Tongue (tissue), 2 donors: ENCODE measurements around the gene CISH. TPM values are rescaled to one million over a fixed set of nuclear protein-coding genes. Genes with fewer than 3 reads are reported as not detected.

ENCODE experiments used
- DNase-seq: peaks from one replicate; pipeline ENCODE4 v3.0.0-alpha.2; 2015
- total RNA-seq: library from RNA; depleted of rRNA; stranded (reverse); fragments of >200 nt; gene quantifications from one replicate; pipeline ENCODE4 v1.2.3, GENCODE V29; 2014

Gene CISH
- total RNA-seq, 1 donor from 2014 or later, result 6.5 TPM

- no peak for DNase-seq
Observed at GRCh38 chr3:50570508-50571279, 40.9 kb downstream of the CISH start.

- peak; percentile 99 for DNase-seq
Observed at GRCh38 chr3:50568947-50569749, 42.4 kb downstream of the CISH start, which contains the start of gene HEMK1. TSS of gene HEMK1 (plus strand) at chr3:50569522. CDS start at chr3:50571105, 1,583 bp downstream.

GRCh38 chr3:50567386-50568167 lies 44.0 kb downstream of the CISH start, which contains the start of gene C3orf18:
TSS of gene C3orf18 (minus strand) at chr3:50567747. CDS start at chr3:50565699, 2,048 bp downstream.
- DNase-seq, result peak; percentile 93

GRCh38 chr3:50567011-50567385 lies 44.6 kb downstream of the CISH start:
- DNase-seq, result no peak

- DNase-seq, result no peak
Observed at GRCh38 chr3:50564321-50564720, 47.3 kb downstream of the CISH start.

GRCh38 chr3:50563867-50564266 lies 47.7 kb downstream of the CISH start:
- DNase-seq, result no peak

- DNase-seq, result no peak
Observed at GRCh38 chr3:50562861-50563260, 48.7 kb downstream of the CISH start.

GRCh38 chr3:50559702-50560101 lies 51.9 kb downstream of the CISH start:
- no peak for DNase-seq

- peak; percentile 68 for DNase-seq
Observed at GRCh38 chr3:50557915-50558314, 53.7 kb downstream of the CISH start.

- no peak for DNase-seq
Observed at GRCh38 chr3:50557106-50557505, 54.5 kb downstream of the CISH start.

Other genes starting within 250 kb of the CISH start
- gene CACNA2D2, start 108.1 kb downstream of the CISH start, total RNA-seq, result 4.3 TPM
- gene C3orf18, start 44.0 kb downstream of the CISH start, total RNA-seq, result 25.1 TPM
- 12.4 TPM for gene HEMK1, start 42.3 kb downstream of the CISH start, total RNA-seq
- gene MAPKAPK3, start 5.4 kb upstream of the CISH start, total RNA-seq, result 42.0 TPM
- 0.51 TPM for gene DOCK3, start 63.2 kb upstream of the CISH start, total RNA-seq